A549 (cell line): ENCODE data around the gene CAMK2N2. TPM values are rescaled to one million over a fixed set of nuclear protein-coding genes. Genes with fewer than 3 reads are reported as not detected.

ENCODE experiments used
- ATAC-seq, 2 experiments: fragments of 200-7000 bp in 1 of 2; fragments of >200 bp in 1 of 2; cut with Nextera tagmentation in 1 of 2; cut with Tn5 transposase in 1 of 2; 3 replicates each; pipeline versions ENCODE4 v1.8.0 to v1.9.1; 2018 to 2020; ENCODE audit warnings: mild to moderate bottlenecking in 1 of 2, moderate library complexity in 1 of 2
- CTCF ChIA-PET: fragments of 300-600 bp; sonication (Branson Sonifier 250); formaldehyde crosslinking; extraction: SDS; loops from one replicate; lab custom pipeline; 2021; ENCODE audit warnings: antibody characterized with exemption, inconsistent platforms; lab: Yijun Ruan, JAX
- POLR2A ChIA-PET: fragments of 350-600 bp; formaldehyde crosslinking; extraction: SDS; loops from one replicate; lab custom pipeline; 2021; ENCODE audit warnings: antibody characterized with exemption, inconsistent platforms; lab: Yijun Ruan, JAX
- DNase-seq, 2 experiments: peaks; one replicate each; pipeline versions ENCODE4 v3.0.0 to v3.0.0-alpha.2; 2011 to 2016; ENCODE audit warnings: low read depth in 1 of 2, low spot score in 1 of 2
- FAIRE-seq: peaks from 2 replicates; lab custom pipeline; 2011; peaks lifted over from hg19 to GRCh38; lab: Jason Lieb, UNC
- H3K27ac ChIP-seq, 2 experiments: fragments of >200 bp; sonication (Bioruptor Twin); formaldehyde crosslinking; 3 replicates each; pipeline ENCODE4 v1.5.1; 2016 to 2017
- H3K4me1 ChIP-seq: fragments of >200 bp; sonication (Bioruptor Twin); formaldehyde crosslinking; 3 replicates; pipeline ENCODE4 v1.6.1; 2016
- H3K4me2 ChIP-seq: fragments of >200 bp; sonication (Bioruptor Twin); formaldehyde crosslinking; 3 replicates; pipeline ENCODE4 v1.6.1; 2016
- H3K4me3 ChIP-seq: fragments of >200 bp; sonication (Bioruptor Twin); formaldehyde crosslinking; 3 replicates; pipeline ENCODE4 v1.5.1; 2016
- H3K9me3 ChIP-seq: fragments of >200 bp; sonication (Bioruptor Twin); formaldehyde crosslinking; 3 replicates; pipeline ENCODE4 v1.6.1; 2016
- CBX2 ChIP-seq: fragments of 200-600 bp; sonication (generic); IDR thresholded peaks from 2 replicates; pipeline ENCODE4 v1.6.1; 2016; ENCODE audit warnings: low read depth, mild to moderate bottlenecking, borderline replicate concordance
- CHD4 ChIP-seq: fragments of 200-600 bp; sonication (generic); IDR thresholded peaks from 2 replicates; pipeline ENCODE4 v1.6.1; 2016; ENCODE audit warnings: antibody characterized with exemption, mild to moderate bottlenecking, borderline replicate concordance
- EHF ChIP-seq: fragments of 250-450 bp; sonication (Bioruptor Pico); IDR thresholded peaks from 2 replicates; pipeline ENCODE4 v1.5.0; 2020; ENCODE audit warnings: mild to moderate bottlenecking
- EHMT2 ChIP-seq: fragments of 200-600 bp; sonication (generic); IDR thresholded peaks from 2 replicates; pipeline ENCODE4 v1.6.1; 2016; ENCODE audit warnings: antibody characterized with exemption, low read depth, mild to moderate bottlenecking, moderate library complexity
- ESRRA ChIP-seq: fragments of 150-350 bp; IDR thresholded peaks from 2 replicates; pipeline ENCODE4 v1.6.1; 2014; ENCODE audit warnings: mild to moderate bottlenecking, low read length, borderline replicate concordance
- FOSB ChIP-seq: fragments of 250-450 bp; sonication (Bioruptor Pico); IDR thresholded peaks from 2 replicates; pipeline ENCODE4 v1.5.0; 2020; ENCODE audit warnings: mild to moderate bottlenecking, moderate library complexity
- FOXS1 ChIP-seq: fragments of 250-450 bp; sonication (Bioruptor Pico); IDR thresholded peaks from 2 replicates; pipeline ENCODE4 v1.5.0; 2020; ENCODE audit warnings: mild to moderate bottlenecking, moderate library complexity
- HOXA7 ChIP-seq: fragments of 250-450 bp; sonication (Bioruptor Pico); IDR thresholded peaks from 2 replicates; pipeline ENCODE4 v1.5.0; 2020; ENCODE audit warnings: mild to moderate bottlenecking, moderate library complexity
- KDM1A ChIP-seq: fragments of 200-600 bp; sonication (generic); IDR thresholded peaks from 2 replicates; pipeline ENCODE4 v1.6.1; 2016; ENCODE audit warnings: low read depth, mild to moderate bottlenecking
- MAZ ChIP-seq: fragments of 150-350 bp; IDR thresholded peaks from 2 replicates; pipeline ENCODE4 v1.6.1; 2014; ENCODE audit warnings: antibody characterized with exemption, low read depth, low read length, borderline replicate concordance
- MYC ChIP-seq: IDR thresholded peaks from 2 replicates; pipeline ENCODE4 v1.6.1; 2012; ENCODE audit warnings: mild to moderate bottlenecking, inconsistent platforms, low read length, improper control_type of control experiment, borderline replicate concordance
- NPAS2 ChIP-seq: fragments of 250-450 bp; sonication (Bioruptor Pico); IDR thresholded peaks from 2 replicates; pipeline ENCODE4 v1.8.0; 2022; ENCODE audit warnings: mild to moderate bottlenecking, moderate library complexity, borderline replicate concordance
- PHF8 ChIP-seq: fragments of 200-600 bp; sonication (generic); IDR thresholded peaks from 2 replicates; pipeline ENCODE4 v1.6.1; 2016; ENCODE audit warnings: low read depth, mild to moderate bottlenecking, antibody characterized with exemption, moderate library complexity, borderline replicate concordance
- RFX5 ChIP-seq: fragments of 450-650 bp; IDR thresholded peaks from 2 replicates; pipeline ENCODE4 v1.7.1; 2014; ENCODE audit warnings: antibody characterized with exemption, mild to moderate bottlenecking, moderate library complexity
- SMC3 ChIP-seq: fragments of >200 bp; sonication (Bioruptor Twin); formaldehyde crosslinking; IDR thresholded peaks from 3 replicates; pipeline ENCODE4 v1.6.1; 2018; ENCODE audit warnings: inconsistent platforms
- TFCP2L1 ChIP-seq: fragments of 250-450 bp; sonication (Bioruptor Pico); IDR thresholded peaks from 2 replicates; pipeline ENCODE4 v1.5.0; 2021; ENCODE audit warnings: mild to moderate bottlenecking
- ZC3H11A ChIP-seq: fragments of 450-650 bp; IDR thresholded peaks from 2 replicates; pipeline ENCODE4 v1.6.1; 2014; ENCODE audit warnings: antibody characterized with exemption, mild to moderate bottlenecking
- ZFP36 ChIP-seq: fragments of 450-650 bp; IDR thresholded peaks from 2 replicates; pipeline ENCODE4 v1.6.1; 2014; ENCODE audit warnings: borderline replicate concordance; ENCODE audit not compliant: partially characterized antibody
- ZSCAN20 ChIP-seq: fragments of 250-450 bp; sonication (Bioruptor Pico); IDR thresholded peaks from 2 replicates; pipeline ENCODE4 v1.8.0; 2022; ENCODE audit warnings: mild to moderate bottlenecking, moderate library complexity
- WGBS: methylation state at CpG from one replicate; pipeline ENCODE4 v1.1.6; 2017; ENCODE audit errors: missing lambda C conversion rate; 5-methylcytosine and 5-hydroxymethylcytosine counted together
- polyA plus RNA-seq, 4 experiments: library from polyadenylated mRNA; depleted of rRNA in 3 of 4; stranded (reverse); fragments of >200 nt; fragmentation: RNase III in 1 of 4; extraction: RNeasy Plus Mini Kit Qiagen cat#74134 plus additional on column Dnase treatment in 1 of 4; gene quantifications; 2 replicates in 3 of 4; 3 replicates in 1 of 4; pipeline ENCODE4 v1.2.3, GENCODE V29; 2011 to 2017
- TF ChIP-seq, protein P1 (sequence below): fragments of 250-450 bp; sonication (Bioruptor Pico); IDR thresholded peaks from 2 replicates; pipeline ENCODE4 v1.5.0; 2020; ENCODE audit warnings: low read depth, mild to moderate bottlenecking, moderate library complexity
- TF ChIP-seq, protein P2 (sequence below): fragments of 200-600 bp; sonication (generic); IDR thresholded peaks from 2 replicates; pipeline ENCODE4 v1.6.1; 2016; ENCODE audit warnings: antibody characterized with exemption, mild to moderate bottlenecking, moderate library complexity
- TF ChIP-seq, protein P3 (sequence below): fragments of >200 bp; sonication (Bioruptor Twin); formaldehyde crosslinking; IDR thresholded peaks from 3 replicates; pipeline ENCODE4 v1.6.1; 2016
- TF ChIP-seq, protein P4 (sequence below): fragments of >200 bp; sonication (Bioruptor Twin); formaldehyde crosslinking; IDR thresholded peaks from 2 replicates; pipeline ENCODE4 v1.6.1; 2016

The CAMK2N2 gene
- polyA plus RNA-seq, 2 of the 4 experiments (the other 2 are of a cell fraction), result 0.05 to 0.71 TPM

DNA sequence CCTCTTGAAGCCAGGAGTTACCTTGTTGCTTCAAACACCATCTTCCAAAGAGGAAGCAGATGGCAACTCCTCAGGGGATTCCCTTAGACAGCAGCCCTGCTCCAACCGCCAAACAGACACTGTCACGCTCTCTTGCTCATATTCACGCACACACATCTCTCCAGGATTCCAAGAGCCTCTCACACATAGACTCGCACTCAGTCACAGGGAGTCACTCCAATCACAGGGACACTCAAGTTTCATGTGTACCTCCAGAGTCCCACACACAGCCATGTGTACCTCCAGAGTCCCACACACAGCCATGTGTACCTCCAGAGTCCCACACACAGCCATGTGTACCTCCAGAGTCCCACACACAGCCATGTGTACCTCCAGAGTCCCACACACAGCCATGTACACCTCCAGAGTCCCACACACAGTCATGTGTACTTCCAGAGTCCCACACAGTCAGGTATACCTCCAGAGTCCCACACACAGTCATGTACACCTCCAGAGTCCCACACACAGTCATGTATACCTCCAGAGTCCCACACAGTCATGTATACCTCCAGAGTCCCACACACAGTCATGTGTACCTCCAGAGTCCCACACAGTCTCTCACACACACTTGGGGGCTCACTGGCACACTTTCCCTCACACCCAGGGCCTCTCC, 25.8 kb downstream of the CAMK2N2 start:
- WGBS, result 89% methylated on average over 4 of the region's 4 CpGs
- DNase-seq, result no peak
- Histone ChIP-seq H3K4me3 (no peak overlapping the region), H3K27ac (no peak overlapping the region), H3K4me1 (peaks cover 7% of the 10 kb centered on the region; the same call in 2 of the 3 replicates)
- TF ChIP-seq, protein P1, sequence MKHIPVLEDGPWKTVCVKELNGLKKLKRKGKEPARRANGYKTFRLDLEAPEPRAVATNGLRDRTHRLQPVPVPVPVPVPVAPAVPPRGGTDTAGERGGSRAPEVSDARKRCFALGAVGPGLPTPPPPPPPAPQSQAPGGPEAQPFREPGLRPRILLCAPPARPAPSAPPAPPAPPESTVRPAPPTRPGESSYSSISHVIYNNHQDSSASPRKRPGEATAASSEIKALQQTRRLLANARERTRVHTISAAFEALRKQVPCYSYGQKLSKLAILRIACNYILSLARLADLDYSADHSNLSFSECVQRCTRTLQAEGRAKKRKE, result no peak
- TF ChIP-seq NPAS2 (CRISPR knock-in tag) (no peak), EHF (CRISPR knock-in tag) (no peak), PHF8 (no peak), HOXA7 (no peak), CHD4 (no peak), RFX5 (no peak), TFCP2L1 (CRISPR knock-in tag) (no peak), SMC3 (no peak), EHMT2 (no peak), MAZ (no peak), MYC (no peak), ESRRA (no peak), ZSCAN20 (CRISPR knock-in tag) (no peak), FOSB (CRISPR knock-in tag) (no peak), ZC3H11A (no peak)
- TF ChIP-seq, protein P2, sequence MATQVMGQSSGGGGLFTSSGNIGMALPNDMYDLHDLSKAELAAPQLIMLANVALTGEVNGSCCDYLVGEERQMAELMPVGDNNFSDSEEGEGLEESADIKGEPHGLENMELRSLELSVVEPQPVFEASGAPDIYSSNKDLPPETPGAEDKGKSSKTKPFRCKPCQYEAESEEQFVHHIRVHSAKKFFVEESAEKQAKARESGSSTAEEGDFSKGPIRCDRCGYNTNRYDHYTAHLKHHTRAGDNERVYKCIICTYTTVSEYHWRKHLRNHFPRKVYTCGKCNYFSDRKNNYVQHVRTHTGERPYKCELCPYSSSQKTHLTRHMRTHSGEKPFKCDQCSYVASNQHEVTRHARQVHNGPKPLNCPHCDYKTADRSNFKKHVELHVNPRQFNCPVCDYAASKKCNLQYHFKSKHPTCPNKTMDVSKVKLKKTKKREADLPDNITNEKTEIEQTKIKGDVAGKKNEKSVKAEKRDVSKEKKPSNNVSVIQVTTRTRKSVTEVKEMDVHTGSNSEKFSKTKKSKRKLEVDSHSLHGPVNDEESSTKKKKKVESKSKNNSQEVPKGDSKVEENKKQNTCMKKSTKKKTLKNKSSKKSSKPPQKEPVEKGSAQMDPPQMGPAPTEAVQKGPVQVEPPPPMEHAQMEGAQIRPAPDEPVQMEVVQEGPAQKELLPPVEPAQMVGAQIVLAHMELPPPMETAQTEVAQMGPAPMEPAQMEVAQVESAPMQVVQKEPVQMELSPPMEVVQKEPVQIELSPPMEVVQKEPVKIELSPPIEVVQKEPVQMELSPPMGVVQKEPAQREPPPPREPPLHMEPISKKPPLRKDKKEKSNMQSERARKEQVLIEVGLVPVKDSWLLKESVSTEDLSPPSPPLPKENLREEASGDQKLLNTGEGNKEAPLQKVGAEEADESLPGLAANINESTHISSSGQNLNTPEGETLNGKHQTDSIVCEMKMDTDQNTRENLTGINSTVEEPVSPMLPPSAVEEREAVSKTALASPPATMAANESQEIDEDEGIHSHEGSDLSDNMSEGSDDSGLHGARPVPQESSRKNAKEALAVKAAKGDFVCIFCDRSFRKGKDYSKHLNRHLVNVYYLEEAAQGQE, result no peak
- TF ChIP-seq, protein P3, sequence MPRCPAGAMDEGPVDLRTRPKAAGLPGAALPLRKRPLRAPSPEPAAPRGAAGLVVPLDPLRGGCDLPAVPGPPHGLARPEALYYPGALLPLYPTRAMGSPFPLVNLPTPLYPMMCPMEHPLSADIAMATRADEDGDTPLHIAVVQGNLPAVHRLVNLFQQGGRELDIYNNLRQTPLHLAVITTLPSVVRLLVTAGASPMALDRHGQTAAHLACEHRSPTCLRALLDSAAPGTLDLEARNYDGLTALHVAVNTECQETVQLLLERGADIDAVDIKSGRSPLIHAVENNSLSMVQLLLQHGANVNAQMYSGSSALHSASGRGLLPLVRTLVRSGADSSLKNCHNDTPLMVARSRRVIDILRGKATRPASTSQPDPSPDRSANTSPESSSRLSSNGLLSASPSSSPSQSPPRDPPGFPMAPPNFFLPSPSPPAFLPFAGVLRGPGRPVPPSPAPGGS, result no peak
- TF ChIP-seq, all 56 proteins: peak for 0
- CTCF ChIA-PET, result interaction anchor here (0.8 to 5.3 kb wide), 2 partner anchors 7 to 54 kb away, joined by 3 to 44 read pairs; partner anchors contain the start of gene VWA5B2
- Histone ChIP-seq H3K9me3 (no peaks in the 10 kb centered on the region), H3K4me2 (no peak overlapping the region)
- FAIRE-seq (no peak), ATAC-seq (no peak)
- POLR2A ChIA-PET, result no interaction called here

DNA sequence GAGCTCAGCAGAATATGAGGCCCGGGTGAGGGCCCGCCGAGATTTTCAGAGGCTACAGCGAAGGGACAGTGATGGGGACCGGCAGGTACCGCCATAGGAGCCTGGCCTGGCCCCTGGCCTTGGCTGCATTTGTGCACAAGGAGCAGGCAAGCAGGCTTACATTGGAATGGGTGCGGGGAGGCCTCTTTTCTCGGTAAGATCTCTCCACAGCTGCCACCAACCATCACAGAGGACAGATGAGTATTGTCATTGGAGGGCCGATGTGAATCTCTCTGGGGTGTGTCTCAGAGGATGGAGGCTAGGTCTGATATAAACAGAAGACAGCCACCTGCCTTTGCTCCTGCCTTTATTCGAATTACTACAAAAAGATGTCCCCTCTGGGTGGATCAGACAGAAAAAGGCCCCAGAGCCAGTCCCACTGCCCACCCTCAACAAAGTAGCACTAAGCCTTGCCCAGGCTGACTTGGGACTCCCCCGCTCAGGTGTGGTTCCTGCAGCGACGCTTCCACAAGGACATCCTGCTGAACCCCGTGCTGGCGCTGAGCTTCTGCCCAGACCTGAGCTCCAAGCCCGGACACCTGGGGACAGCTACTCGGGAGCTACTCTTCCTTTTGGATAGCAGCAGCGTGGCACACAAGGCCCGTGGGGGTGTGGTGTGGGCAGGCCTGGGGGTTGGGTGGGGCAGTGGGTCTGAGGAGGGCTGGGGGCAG, 26.5 kb downstream of the CAMK2N2 start:
- CTCF ChIA-PET, result interaction anchor here (1.0 kb wide), 2 partner anchors 12 to 15 kb away, joined by 3 to 4 read pairs; partner anchors contain the start of gene EEF1AKMT4
- H3K4me3 ChIP-seq, result no peak overlapping the region
- H3K4me2 ChIP-seq, result no peak overlapping the region
- no peak for ATAC-seq
- no peak for TF ChIP-seq KDM1A
- TF ChIP-seq ZFP36, result no peak
- TF ChIP-seq ZC3H11A, result no peak
- TF ChIP-seq, protein P4, sequence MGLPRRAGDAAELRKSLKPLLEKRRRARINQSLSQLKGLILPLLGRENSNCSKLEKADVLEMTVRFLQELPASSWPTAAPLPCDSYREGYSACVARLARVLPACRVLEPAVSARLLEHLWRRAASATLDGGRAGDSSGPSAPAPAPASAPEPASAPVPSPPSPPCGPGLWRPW, result no peak
- TF ChIP-seq FOXS1, result no peak
- TF ChIP-seq CBX2, result no peak
- TF ChIP-seq, all 56 proteins: peak for 0
- POLR2A ChIA-PET, result no interaction called here
- WGBS, result 86% methylated on average over 11 of the region's 19 CpGs
- Histone ChIP-seq H3K4me1 (peaks cover 7% of the 10 kb centered on the region; the same call in 2 of the 3 replicates), H3K27ac (no peak overlapping the region), H3K9me3 (no peaks in the 10 kb centered on the region)
- no peak for DNase-seq
- no peak for FAIRE-seq
